ENCODE results near the gene MAP3K8. TPM values are rescaled to one million over a fixed set of nuclear protein-coding genes. Genes with fewer than 3 reads are reported as not detected.

MAP3K8 gene
- total RNA-seq, 1 donor from 2014 or later: 1.7 TPM

DNA sequence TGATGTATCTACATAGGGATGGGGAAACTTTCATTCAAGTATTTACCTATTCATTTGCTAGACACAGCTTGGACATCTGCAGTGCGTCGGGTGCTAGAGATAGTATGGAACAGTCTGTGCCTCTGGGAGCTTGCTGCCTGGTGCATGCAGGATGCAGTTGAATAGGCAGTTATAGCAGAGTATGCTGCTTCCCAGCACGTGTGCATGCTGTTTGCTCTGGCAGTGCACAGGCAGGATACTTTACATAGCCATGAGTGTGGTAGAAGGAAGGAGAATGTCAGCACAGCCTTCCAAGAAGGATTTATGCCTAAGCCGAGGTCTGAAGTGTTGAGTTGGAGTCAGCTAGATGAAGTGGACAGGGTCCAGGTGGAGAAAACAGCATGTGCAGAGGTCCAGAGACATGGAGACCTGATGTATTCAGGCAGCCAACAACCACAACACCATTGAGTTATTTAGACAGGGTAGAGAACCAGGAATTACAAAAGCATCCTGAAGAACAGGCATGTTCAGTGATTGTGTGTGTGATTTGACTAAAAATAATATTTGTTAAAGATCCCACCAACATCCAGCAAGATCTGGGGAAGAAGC lies 8.1 kb downstream of the MAP3K8 start:
- Mint-ChIP-seq H3K27ac (ENCODE audit: unreplicated experiment) (no peak overlapping the region), H3K4me1 (ENCODE audit: low read depth, unreplicated experiment) (peaks cover 12% of the 10 kb centered on the region), H3K36me3 (ENCODE audit: unreplicated experiment) (no peaks in the 10 kb centered on the region), H3K4me3 (ENCODE audit: unreplicated experiment) (no peak overlapping the region), H3K9me3 (ENCODE audit: unreplicated experiment) (no peaks in the 10 kb centered on the region), H3K27me3 (ENCODE audit: unreplicated experiment) (no peaks in the 10 kb centered on the region)
- DNase-seq: no peak
- TF ChIP-seq, protein P1, sequence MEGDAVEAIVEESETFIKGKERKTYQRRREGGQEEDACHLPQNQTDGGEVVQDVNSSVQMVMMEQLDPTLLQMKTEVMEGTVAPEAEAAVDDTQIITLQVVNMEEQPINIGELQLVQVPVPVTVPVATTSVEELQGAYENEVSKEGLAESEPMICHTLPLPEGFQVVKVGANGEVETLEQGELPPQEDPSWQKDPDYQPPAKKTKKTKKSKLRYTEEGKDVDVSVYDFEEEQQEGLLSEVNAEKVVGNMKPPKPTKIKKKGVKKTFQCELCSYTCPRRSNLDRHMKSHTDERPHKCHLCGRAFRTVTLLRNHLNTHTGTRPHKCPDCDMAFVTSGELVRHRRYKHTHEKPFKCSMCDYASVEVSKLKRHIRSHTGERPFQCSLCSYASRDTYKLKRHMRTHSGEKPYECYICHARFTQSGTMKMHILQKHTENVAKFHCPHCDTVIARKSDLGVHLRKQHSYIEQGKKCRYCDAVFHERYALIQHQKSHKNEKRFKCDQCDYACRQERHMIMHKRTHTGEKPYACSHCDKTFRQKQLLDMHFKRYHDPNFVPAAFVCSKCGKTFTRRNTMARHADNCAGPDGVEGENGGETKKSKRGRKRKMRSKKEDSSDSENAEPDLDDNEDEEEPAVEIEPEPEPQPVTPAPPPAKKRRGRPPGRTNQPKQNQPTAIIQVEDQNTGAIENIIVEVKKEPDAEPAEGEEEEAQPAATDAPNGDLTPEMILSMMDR (IDR thresholded peaks at IDR 0.05; ENCODE audit: partially characterized antibody, unreplicated experiment): no peak

DNA sequence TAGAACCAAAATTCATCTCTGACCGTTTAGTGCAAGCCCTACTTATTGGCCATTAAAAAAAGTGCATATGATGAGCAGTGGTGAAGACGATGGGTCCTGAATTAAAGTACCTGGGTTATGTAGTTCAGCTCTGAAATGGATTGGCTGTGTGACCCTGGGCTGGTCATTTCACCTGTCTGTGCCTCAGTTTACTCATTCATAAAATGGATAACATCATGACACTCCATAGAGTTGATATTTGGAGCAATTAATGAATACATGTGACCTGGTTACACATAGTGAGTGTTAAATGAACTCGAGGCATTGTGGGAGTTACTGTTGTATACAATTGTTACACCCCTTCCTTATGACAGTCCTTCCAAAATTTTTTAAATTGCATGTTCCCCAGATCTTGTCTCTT lies 9.1 kb downstream of the MAP3K8 start:
- TF ChIP-seq, protein P1 (IDR thresholded peaks at IDR 0.05; ENCODE audit: partially characterized antibody, unreplicated experiment): no peak
- H3K4me1 Mint-ChIP-seq (ENCODE audit: low read depth, unreplicated experiment): peaks cover 3% of the 10 kb centered on the region
- no peak overlapping the region for H3K27ac Mint-ChIP-seq (ENCODE audit: unreplicated experiment)
- no peaks in the 10 kb centered on the region for H3K36me3 Mint-ChIP-seq (ENCODE audit: unreplicated experiment)
- H3K4me3 Mint-ChIP-seq (ENCODE audit: unreplicated experiment): no peak overlapping the region
- H3K9me3 Mint-ChIP-seq (ENCODE audit: unreplicated experiment): no peaks in the 10 kb centered on the region
- no peak for DNase-seq
- H3K27me3 Mint-ChIP-seq (ENCODE audit: unreplicated experiment): no peaks in the 10 kb centered on the region

DNA sequence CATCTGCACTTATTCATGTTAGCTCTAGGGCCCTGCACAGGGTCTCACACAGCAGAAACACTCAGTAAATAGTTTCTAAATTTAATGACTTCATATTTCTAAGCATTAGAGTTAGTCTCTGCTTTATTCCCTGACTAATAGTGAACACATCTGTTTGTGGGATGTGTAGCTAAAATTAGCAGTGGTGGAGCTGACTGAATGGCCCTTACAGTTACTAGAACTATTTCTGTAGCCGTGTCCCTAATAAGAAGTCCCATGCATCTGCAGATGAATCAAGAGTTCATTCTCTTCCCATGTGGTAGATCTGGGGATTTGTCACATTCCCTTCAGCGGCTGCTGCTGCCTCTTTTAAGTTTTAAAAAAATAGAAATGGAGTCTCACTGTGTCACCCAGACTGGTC lies 11.7 kb downstream of the MAP3K8 start:
- H3K27me3 Mint-ChIP-seq (ENCODE audit: unreplicated experiment): no peaks in the 10 kb centered on the region
- H3K9me3 Mint-ChIP-seq (ENCODE audit: unreplicated experiment): no peaks in the 10 kb centered on the region
- no peaks in the 10 kb centered on the region for H3K4me1 Mint-ChIP-seq (ENCODE audit: low read depth, unreplicated experiment)
- no peak overlapping the region for H3K27ac Mint-ChIP-seq (ENCODE audit: unreplicated experiment)
- no peak overlapping the region for H3K4me3 Mint-ChIP-seq (ENCODE audit: unreplicated experiment)
- no peak for DNase-seq
- no peaks in the 10 kb centered on the region for H3K36me3 Mint-ChIP-seq (ENCODE audit: unreplicated experiment)
- TF ChIP-seq, protein P1 (IDR thresholded peaks at IDR 0.05; ENCODE audit: partially characterized antibody, unreplicated experiment): no peak

DNA sequence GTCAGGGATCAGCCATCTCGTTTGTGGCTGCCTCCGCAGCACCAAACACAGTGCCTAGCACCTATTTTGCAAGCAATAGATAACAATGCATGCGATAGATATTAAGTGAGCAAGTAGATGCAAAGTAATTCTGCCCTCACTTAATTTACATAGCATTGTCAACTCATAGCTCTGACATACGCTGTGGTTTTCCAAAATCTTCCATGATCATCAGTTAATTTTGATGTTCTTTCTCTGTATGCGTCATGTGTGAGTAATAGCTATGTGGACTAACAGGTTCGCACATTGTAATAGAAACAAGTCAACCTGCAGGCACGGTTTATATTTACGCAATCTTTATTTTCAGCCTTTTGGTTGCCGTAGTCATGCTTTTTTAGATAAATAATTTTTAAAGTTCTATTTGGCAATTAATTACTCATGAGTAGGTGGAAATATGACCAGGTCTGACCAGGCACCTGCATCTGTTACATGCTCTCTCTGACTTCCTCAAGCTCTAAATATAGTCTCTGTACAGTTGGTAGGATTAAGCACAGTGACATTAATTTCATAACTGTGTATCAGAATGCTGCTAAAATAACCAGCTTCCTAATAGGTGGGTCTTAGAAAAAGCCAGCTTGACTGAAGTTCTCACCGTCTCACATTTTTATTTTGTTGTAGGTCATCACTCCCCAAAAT lies 13.3 kb downstream of the MAP3K8 start:
- H3K9me3 Mint-ChIP-seq (ENCODE audit: unreplicated experiment): no peaks in the 10 kb centered on the region
- TF ChIP-seq, protein P1 (IDR thresholded peaks at IDR 0.05; ENCODE audit: partially characterized antibody, unreplicated experiment): no peak
- no peak for DNase-seq
- no peak overlapping the region for H3K4me3 Mint-ChIP-seq (ENCODE audit: unreplicated experiment)
- H3K4me1 Mint-ChIP-seq (ENCODE audit: low read depth, unreplicated experiment): no peaks in the 10 kb centered on the region
- no peaks in the 10 kb centered on the region for H3K36me3 Mint-ChIP-seq (ENCODE audit: unreplicated experiment)
- no peaks in the 10 kb centered on the region for H3K27me3 Mint-ChIP-seq (ENCODE audit: unreplicated experiment)
- H3K27ac Mint-ChIP-seq (ENCODE audit: unreplicated experiment): no peak overlapping the region

DNA sequence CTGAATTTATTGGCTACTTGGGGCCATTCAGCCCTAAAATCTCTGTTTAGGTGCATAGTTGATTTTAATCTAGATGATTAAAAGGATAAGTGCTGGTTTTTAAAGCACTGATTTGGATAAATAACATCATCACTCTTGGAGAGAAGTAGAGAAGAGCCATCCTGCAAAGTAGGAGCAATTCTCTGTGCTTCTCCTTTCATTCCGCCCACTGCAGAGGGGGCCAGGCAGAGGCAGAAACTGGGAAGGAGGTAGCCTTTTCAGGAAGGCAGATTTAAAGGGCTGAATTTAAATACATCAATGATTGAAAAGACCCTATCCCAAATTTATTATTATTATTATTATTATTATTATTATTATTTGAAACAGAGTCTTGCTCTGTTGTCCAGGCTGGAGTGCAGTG lies 14.1 kb downstream of the MAP3K8 start:
- TF ChIP-seq, protein P1 (IDR thresholded peaks at IDR 0.05; ENCODE audit: partially characterized antibody, unreplicated experiment): no peak
- H3K4me1 Mint-ChIP-seq (ENCODE audit: low read depth, unreplicated experiment): no peaks in the 10 kb centered on the region
- no peak overlapping the region for H3K27ac Mint-ChIP-seq (ENCODE audit: unreplicated experiment)
- DNase-seq: no peak
- no peaks in the 10 kb centered on the region for H3K9me3 Mint-ChIP-seq (ENCODE audit: unreplicated experiment)
- no peaks in the 10 kb centered on the region for H3K36me3 Mint-ChIP-seq (ENCODE audit: unreplicated experiment)
- H3K27me3 Mint-ChIP-seq (ENCODE audit: unreplicated experiment): no peaks in the 10 kb centered on the region
- no peak overlapping the region for H3K4me3 Mint-ChIP-seq (ENCODE audit: unreplicated experiment)

All from glutamatergic neuron (in vitro differentiated cells).